ENCODE measurements around the gene SSC5D. TPM values are rescaled to one million over a fixed set of nuclear protein-coding genes. Genes with fewer than 3 reads are reported as not detected.
A peak's percentile ranks its signal among the peaks of the same experiment; 100 is the strongest.

Gene SSC5D
- total and polyA plus RNA-seq, 4 donors: 0.08 to 1.0 (median 0.51) TPM

GRCh38 chr19:55503502-55504251, 15.4 kb downstream of the SSC5D start:
- H3K9ac ChIP-seq (ENCODE audit: low read depth in 1 of 2, low read length in 2 of 2): no peak overlapping the region

More at GRCh38 chr19:55503502-55504251, 15.4 kb downstream of the SSC5D start:
- H3K4me3 ChIP-seq (ENCODE audit: low read depth in 1 of 3, low read length in 3 of 3): peak overlapping the region in 1 of 3 donors; percentile 13
- peak; percentile 91 for DNase-seq (ENCODE audit: low spot score)
- H3K36me3 ChIP-seq (ENCODE audit: control insufficient read depth in 4 of 4, insufficient read depth in 3 of 4, low read depth in 1 of 4, low read length in 3 of 4): no peaks in the 10 kb centered on the region
- H3K9me3 ChIP-seq (ENCODE audit: control insufficient read depth in 4 of 4, low read length in 3 of 4): no peaks in the 10 kb centered on the region
- H3K4me1 ChIP-seq (ENCODE audit: control insufficient read depth in 4 of 4, insufficient read depth in 4 of 4, low read length in 3 of 4): peaks cover 0 to 6% (median 3%) of the 10 kb centered on the region in 4 donors
- 16% methylated on average over 64 of the region's 64 CpGs for WGBS
- no peaks in the 10 kb centered on the region for H3K27me3 ChIP-seq (ENCODE audit: control insufficient read depth in 4 of 4, insufficient read depth in 4 of 4, low read length in 3 of 4)
- no peak overlapping the region for H3K27ac ChIP-seq (ENCODE audit: low read depth in 1 of 2, low read length in 2 of 2)
- TF ChIP-seq HNF4G (IDR thresholded peaks at IDR 0.05): no peak
- TF ChIP-seq TAF1 (conservative IDR thresholded peaks at IDR 0.05): no peak
- TF ChIP-seq GABPA (IDR thresholded peaks at IDR 0.05 in 1 of 2, conservative IDR thresholded peaks at IDR 0.05 in 1 of 2): no peak
- TF ChIP-seq ZBTB33 (IDR thresholded peaks at IDR 0.05): no peak
- peak; percentile 80 to 93 for TF ChIP-seq RAD21 (IDR thresholded peaks at IDR 0.05)
- TF ChIP-seq RXRA (IDR thresholded peaks at IDR 0.05): no peak
- TF ChIP-seq NR2F2 (IDR thresholded peaks at IDR 0.05): no peak
- TF ChIP-seq ATF3 (IDR thresholded peaks at IDR 0.05): no peak
- no peak for TF ChIP-seq MAX (IDR thresholded peaks at IDR 0.05)
- TF ChIP-seq HNF4A (conservative IDR thresholded peaks at IDR 0.05): no peak
- TF ChIP-seq CTCF (IDR thresholded peaks at IDR 0.05; ENCODE audit: low read depth, low read length, missing input control): peak; percentile 84
- TF ChIP-seq REST (IDR thresholded peaks at IDR 0.05): no peak
- no peak for TF ChIP-seq FOXA2 (IDR thresholded peaks at IDR 0.05)
- no peak for TF ChIP-seq YY1 (IDR thresholded peaks at IDR 0.05)
- TF ChIP-seq JUND (IDR thresholded peaks at IDR 0.05): no peak
- no peak for TF ChIP-seq FOXA1 (IDR thresholded peaks at IDR 0.05)
- TF ChIP-seq SP1 (IDR thresholded peaks at IDR 0.05): peak; percentile 51
- no peak for TF ChIP-seq EGR1 (IDR thresholded peaks at IDR 0.05; ENCODE audit: low read depth in 2 of 2)

All from liver (tissue), 9 donors.